HEK293 (cell line): ENCODE results near the gene TREH.

Experiments used
- CTCF ChIP-seq: fragments of 450-650 bp; formaldehyde crosslinking; IDR thresholded peaks from 2 replicates; pipeline ENCODE4 v1.5.1; 2016; ENCODE audit warnings: missing biosample characterization, missing genetic modification characterization
- KLF9 ChIP-seq: fragments of 450-650 bp; formaldehyde crosslinking; IDR thresholded peaks from 2 replicates; pipeline ENCODE4 v1.5.1; 2016; ENCODE audit warnings: missing biosample characterization, missing genetic modification characterization, low read depth
- ZNF174 ChIP-seq: fragments of 450-650 bp; formaldehyde crosslinking; IDR thresholded peaks from 2 replicates; pipeline ENCODE4 v1.5.0; 2017; ENCODE audit warnings: missing biosample characterization, mild to moderate bottlenecking, missing genetic modification characterization
- ZNF777 ChIP-seq: fragments of 450-650 bp; formaldehyde crosslinking; IDR thresholded peaks from 2 replicates; pipeline ENCODE4 v1.5.1; 2017; ENCODE audit warnings: missing biosample characterization, missing genetic modification characterization, borderline replicate concordance

- TF ChIP-seq CTCF (no peak), KLF9 (tag by site-specific recombination) (no peak), ZNF777 (tag by site-specific recombination) (no peak), ZNF174 (tag by site-specific recombination) (no peak)
Observed at GRCh38 chr11:118628861-118629549, 50.4 kb downstream of the TREH start.
